GM23338 (cell line): ENCODE results near the gene SUV39H1. TPM values are rescaled to one million over a fixed set of nuclear protein-coding genes. Genes with fewer than 3 reads are reported as not detected.

Experiments
- ATAC-seq: fragments of 200-7000 bp; cut with Tn5 transposase; 3 replicates; pipeline ENCODE4 v1.9.1; 2020
- DNase-seq: peaks from one replicate; pipeline ENCODE4 v3.0.0-alpha.2; 2015; ENCODE audit warnings: low spot score
- H2AFZ ChIP-seq: fragments of 200-600 bp; sonication (generic); 2 replicates; pipeline ENCODE4 v1.8.0; 2016; ENCODE audit warnings: antibody characterized with exemption, mild to moderate bottlenecking, moderate library complexity
- H3F3A ChIP-seq: fragments of 200-600 bp; sonication (generic); replicated peaks from 2 replicates; pipeline ENCODE4 v1.8.0; 2017; ENCODE audit warnings: antibody characterized with exemption, mixed run types, low read depth
- H3K27ac ChIP-seq: fragments of 200-600 bp; sonication (generic); 2 replicates; pipeline ENCODE4 v1.6.1; 2016; ENCODE audit warnings: low read depth
- H3K27me3 ChIP-seq: fragments of 200-600 bp; sonication (generic); 2 replicates; pipeline ENCODE4 v1.8.0; 2016; ENCODE audit warnings: mild to moderate bottlenecking, mixed run types, moderate library complexity; ENCODE audit not compliant: insufficient read depth
- H3K36me3 ChIP-seq: fragments of 200-600 bp; sonication (generic); 2 replicates; pipeline ENCODE4 v1.8.0; 2016; ENCODE audit warnings: mild to moderate bottlenecking; ENCODE audit not compliant: insufficient read depth
- H3K4me1 ChIP-seq: fragments of 200-600 bp; sonication (generic); 2 replicates; pipeline ENCODE4 v1.8.0; 2016; ENCODE audit warnings: mild to moderate bottlenecking, moderate library complexity; ENCODE audit not compliant: insufficient read depth
- H3K4me2 ChIP-seq: fragments of 200-600 bp; sonication (generic); 2 replicates; pipeline ENCODE4 v1.7.1; 2017; ENCODE audit warnings: mixed run types
- H3K4me3 ChIP-seq: fragments of 200-600 bp; sonication (generic); 2 replicates; pipeline ENCODE4 v1.6.1; 2016; ENCODE audit warnings: mixed run types
- H3K79me2 ChIP-seq: fragments of 200-600 bp; sonication (generic); replicated peaks from 2 replicates; pipeline ENCODE4 v1.8.0; 2017; ENCODE audit warnings: mild to moderate bottlenecking; ENCODE audit not compliant: insufficient read depth
- H3K9me2 ChIP-seq: fragments of 200-600 bp; sonication (generic); 2 replicates; pipeline ENCODE4 v1.8.0; 2017; ENCODE audit not compliant: insufficient read depth
- H4K20me1 ChIP-seq: fragments of 200-600 bp; sonication (generic); replicated peaks from 2 replicates; pipeline ENCODE4 v1.8.0; 2017; ENCODE audit warnings: mild to moderate bottlenecking; ENCODE audit not compliant: insufficient read depth
- H3K27ac Mint-ChIP-seq: 2 replicates; pipeline ENCODE4 v1.8.0; 2020; ENCODE audit warnings: inconsistent platforms, mild to moderate bottlenecking, moderate library complexity, mixed read lengths
- H3K27me3 Mint-ChIP-seq: 3 replicates; pipeline ENCODE4 v1.8.0; 2022; ENCODE audit warnings: low read depth, mild to moderate bottlenecking, moderate library complexity, mixed read lengths, inconsistent platforms; ENCODE audit not compliant: insufficient read depth, poor library complexity
- H3K36me3 Mint-ChIP-seq: 3 replicates; pipeline ENCODE4 v1.8.0; 2021; ENCODE audit warnings: low read depth, mild to moderate bottlenecking, inconsistent platforms, moderate library complexity, mixed read lengths
- H3K4me1 Mint-ChIP-seq: 3 replicates; pipeline ENCODE4 v1.8.0; 2020; ENCODE audit warnings: mild to moderate bottlenecking, inconsistent platforms, mixed read lengths
- H3K4me3 Mint-ChIP-seq: 3 replicates; pipeline ENCODE4 v1.8.0; 2021; ENCODE audit warnings: moderate library complexity, mild to moderate bottlenecking, inconsistent platforms, mixed read lengths
- H3K9me3 Mint-ChIP-seq: 3 replicates; pipeline ENCODE4 v1.8.0; 2020; ENCODE audit warnings: moderate library complexity, mild to moderate bottlenecking, inconsistent platforms, mixed read lengths
- CREB1 ChIP-seq: fragments of 250-450 bp; sonication (Bioruptor Pico); IDR thresholded peaks from 2 replicates; pipeline ENCODE4 v1.5.0; 2020; ENCODE audit warnings: low read depth, mild to moderate bottlenecking, moderate library complexity
- CTCF ChIP-seq, 2 experiments: fragments of 200-600 bp in 1 of 2; sonication (generic) in 1 of 2; conservative IDR thresholded peaks; 2 replicates each; pipeline versions ENCODE4 v1.5.1 to v1.6.1; 2016 to 2017; ENCODE audit warnings: antibody characterized with exemption in 2 of 2, low read depth in 2 of 2, mild to moderate bottlenecking in 2 of 2, moderate library complexity in 1 of 2
- EZH2 ChIP-seq: fragments of 200-600 bp; sonication (generic); IDR thresholded peaks from one replicate; pipeline ENCODE4 v1.8.0; 2017; ENCODE audit warnings: antibody characterized with exemption, mild to moderate bottlenecking, low read depth; ENCODE audit not compliant: unreplicated experiment
- EZH2phosphoT487 ChIP-seq: fragments of 200-600 bp; sonication (generic); IDR thresholded peaks from one replicate; pipeline ENCODE4 v1.8.1; 2018; ENCODE audit warnings: antibody characterized with exemption; ENCODE audit not compliant: unreplicated experiment
- JUNB ChIP-seq: IDR thresholded peaks from one replicate; pipeline ENCODE4 v1.6.1; 2016; ENCODE audit warnings: antibody characterized with exemption; ENCODE audit not compliant: unreplicated experiment
- NANOG ChIP-seq: IDR thresholded peaks from 2 replicates; pipeline ENCODE4 v1.6.1; 2016; ENCODE audit warnings: antibody characterized with exemption, borderline replicate concordance
- POLR2AphosphoS5 ChIP-seq: IDR thresholded peaks from 2 replicates; pipeline ENCODE4 v1.6.1; 2016; ENCODE audit warnings: antibody characterized with exemption, low read depth
- REST ChIP-seq: IDR thresholded peaks from one replicate; pipeline ENCODE4 v1.6.1; 2018; ENCODE audit warnings: antibody characterized with exemption; ENCODE audit not compliant: unreplicated experiment
- STAT1 ChIP-seq: IDR thresholded peaks from one replicate; pipeline ENCODE4 v1.6.1; 2016; ENCODE audit warnings: antibody characterized with exemption; ENCODE audit not compliant: unreplicated experiment
- ZNF114 ChIP-seq: fragments of 250-450 bp; sonication (Bioruptor Pico); IDR thresholded peaks from 2 replicates; pipeline ENCODE4 v1.5.0; 2020; ENCODE audit warnings: mild to moderate bottlenecking, moderate library complexity
- ZNF331 ChIP-seq: fragments of 250-450 bp; sonication (Bioruptor Pico); IDR thresholded peaks from 2 replicates; pipeline ENCODE4 v1.5.0; 2020; ENCODE audit warnings: low read depth, mild to moderate bottlenecking, moderate library complexity
- ZNF462 ChIP-seq: fragments of 250-450 bp; sonication (Bioruptor Pico); IDR thresholded peaks from 2 replicates; pipeline ENCODE4 v1.5.0; 2020; ENCODE audit warnings: mild to moderate bottlenecking, moderate library complexity
- polyA plus RNA-seq: library from polyadenylated mRNA; unstranded; fragments of >200 nt; fragmentation: Nextera tagmentation; extraction: Ambion mirVana; gene quantifications from 2 replicates; pipeline ENCODE4 v1.2.1, GENCODE V29; 2016
- total RNA-seq: library from RNA; depleted of rRNA; stranded (reverse); fragments of >200 nt; shearing (Covaris generic); gene quantifications from 2 replicates; pipeline ENCODE4 v1.2.3, GENCODE V29; 2014
- TF ChIP-seq, protein P1 (sequence below): IDR thresholded peaks from 2 replicates; pipeline ENCODE4 v1.6.1; 2016; ENCODE audit warnings: antibody characterized with exemption

Gene SUV39H1
- total and polyA plus RNA-seq, 2 experiments from 2014 or later = 9.5 to 15.2 TPM

GRCh38 chrX:48684134-48684533 lies 12.4 kb upstream of the SUV39H1 start:
- Mint-ChIP-seq H3K27ac (no peak overlapping the region), H3K9me3 (no peaks in the 10 kb centered on the region), H3K27me3 (peaks cover 7% of the 10 kb centered on the region), H3K36me3 (no peaks in the 10 kb centered on the region; the same call in 2 of the 3 replicates), H3K4me3 (no peak overlapping the region), H3K4me1 (no peaks in the 10 kb centered on the region; the same call in 2 of the 3 replicates)
- TF ChIP-seq STAT1 = no peak
- no peak for TF ChIP-seq POLR2AphosphoS5
- TF ChIP-seq ZNF331 = no peak
- no peak for TF ChIP-seq CTCF (conservative IDR thresholded peaks at IDR 0.05; ENCODE audit: low read depth in 2 of 2)
- TF ChIP-seq EZH2phosphoT487 = no peak
- no peak for TF ChIP-seq EZH2
- no peak for TF ChIP-seq JUNB
- no peak for TF ChIP-seq ZNF114 (CRISPR knock-in tag)
- TF ChIP-seq, protein P1, sequence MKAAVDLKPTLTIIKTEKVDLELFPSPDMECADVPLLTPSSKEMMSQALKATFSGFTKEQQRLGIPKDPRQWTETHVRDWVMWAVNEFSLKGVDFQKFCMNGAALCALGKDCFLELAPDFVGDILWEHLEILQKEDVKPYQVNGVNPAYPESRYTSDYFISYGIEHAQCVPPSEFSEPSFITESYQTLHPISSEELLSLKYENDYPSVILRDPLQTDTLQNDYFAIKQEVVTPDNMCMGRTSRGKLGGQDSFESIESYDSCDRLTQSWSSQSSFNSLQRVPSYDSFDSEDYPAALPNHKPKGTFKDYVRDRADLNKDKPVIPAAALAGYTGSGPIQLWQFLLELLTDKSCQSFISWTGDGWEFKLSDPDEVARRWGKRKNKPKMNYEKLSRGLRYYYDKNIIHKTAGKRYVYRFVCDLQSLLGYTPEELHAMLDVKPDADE = no peak
- TF ChIP-seq ZNF462 (CRISPR knock-in tag) = no peak
- no peak for TF ChIP-seq REST
- no peak for TF ChIP-seq CREB1 (CRISPR knock-in tag)
- TF ChIP-seq NANOG = no peak
- no peaks in the 10 kb centered on the region for H3K36me3 ChIP-seq
- DNase-seq (no peak), ATAC-seq (no peak)
- H2AFZ ChIP-seq = no peak overlapping the region
- no peak overlapping the region for H3K4me3 ChIP-seq
- H3K79me2 ChIP-seq = no peaks in the 10 kb centered on the region
- no peaks in the 10 kb centered on the region for H3K4me1 ChIP-seq
- H3K27me3 ChIP-seq = no peaks in the 10 kb centered on the region
- no peak overlapping the region for H3K4me2 ChIP-seq
- no peaks in the 10 kb centered on the region for H4K20me1 ChIP-seq
- H3K9me2 ChIP-seq = no peaks in the 10 kb centered on the region
- no peak overlapping the region for H3K27ac ChIP-seq
- H3F3A ChIP-seq = no peaks in the 10 kb centered on the region
